H9 (cell line): ENCODE data around the gene LRCOL1. TPM values are rescaled to one million over a fixed set of nuclear protein-coding genes. Genes with fewer than 3 reads are reported as not detected.
A peak's percentile ranks its signal among the peaks of the same experiment; 100 is the strongest.

ENCODE experiments used
- DNase-seq: peaks from one replicate; pipeline ENCODE4 v3.0.0-alpha.2; 2017
- H2AFZ ChIP-seq: one replicate; pipeline ENCODE4 v1.6.1; 2013; ENCODE audit warnings: mild to moderate bottlenecking, low read length, control low read depth, moderate library complexity
- H2AK5ac ChIP-seq: 2 replicates; pipeline ENCODE4 v1.6.1; 2013; ENCODE audit warnings: low read length, control low read depth, mixed read lengths; ENCODE audit not compliant: insufficient read length
- H2BK120ac ChIP-seq: one replicate; pipeline ENCODE4 v1.6.1; 2013; ENCODE audit warnings: low read depth, mild to moderate bottlenecking, low read length, control low read depth, inconsistent platforms; ENCODE audit not compliant: poor library complexity, severe bottlenecking
- H2BK12ac ChIP-seq: 2 replicates; pipeline ENCODE4 v1.6.1; 2013; ENCODE audit warnings: low read length, control low read depth, mixed read lengths, low read depth; ENCODE audit not compliant: insufficient read length
- H2BK15ac ChIP-seq: 2 replicates; pipeline ENCODE4 v1.6.1; 2013; ENCODE audit warnings: low read depth, low read length, control low read depth
- H2BK20ac ChIP-seq: one replicate; pipeline ENCODE4 v1.6.1; 2013; ENCODE audit warnings: low read depth, mild to moderate bottlenecking, low read length, control low read depth, inconsistent platforms; ENCODE audit not compliant: poor library complexity, severe bottlenecking
- H2BK5ac ChIP-seq: 2 replicates; pipeline ENCODE4 v1.6.1; 2013; ENCODE audit warnings: low read length, control low read depth, mixed read lengths; ENCODE audit not compliant: insufficient read length
- H3K14ac ChIP-seq: 2 replicates; pipeline ENCODE4 v1.6.1; 2013; ENCODE audit warnings: low read length, control low read depth; ENCODE audit not compliant: insufficient read depth
- H3K18ac ChIP-seq: 2 replicates; pipeline ENCODE4 v1.6.1; 2013; ENCODE audit warnings: low read depth, mild to moderate bottlenecking, mixed read lengths, low read length, control low read depth; ENCODE audit not compliant: insufficient read length
- H3K23ac ChIP-seq: 2 replicates; pipeline ENCODE4 v1.6.1; 2013; ENCODE audit warnings: low read length, control low read depth, mixed read lengths, low read depth; ENCODE audit not compliant: insufficient read length
- H3K23me2 ChIP-seq: 2 replicates; pipeline ENCODE4 v1.6.1; 2013; ENCODE audit warnings: low read depth, mild to moderate bottlenecking, mixed read lengths, low read length, control low read depth; ENCODE audit not compliant: insufficient read length, poor library complexity, severe bottlenecking
- H3K27ac ChIP-seq: 2 replicates; pipeline ENCODE4 v1.5.1; 2013; ENCODE audit warnings: low read length, control low read depth, mixed read lengths, low read depth; ENCODE audit not compliant: insufficient read length
- H3K27me3 ChIP-seq: 2 replicates; pipeline ENCODE4 v1.6.1; 2013; ENCODE audit warnings: low read length, control low read depth, inconsistent platforms; ENCODE audit not compliant: insufficient read depth
- H3K4ac ChIP-seq: 2 replicates; pipeline ENCODE4 v1.6.1; 2013; ENCODE audit warnings: low read depth, mild to moderate bottlenecking, control low read depth, inconsistent platforms, low read length, moderate library complexity
- H3K4me1 ChIP-seq: 2 replicates; pipeline ENCODE4 v1.6.1; 2013; ENCODE audit warnings: low read length, control low read depth, inconsistent platforms; ENCODE audit not compliant: insufficient read depth
- H3K4me2 ChIP-seq: 2 replicates; pipeline ENCODE4 v1.6.1; 2013; ENCODE audit warnings: low read length, control low read depth, mixed read lengths; ENCODE audit not compliant: insufficient read length, insufficient read depth
- H3K56ac ChIP-seq: 2 replicates; pipeline ENCODE4 v1.6.1; 2013; ENCODE audit warnings: low read depth, mild to moderate bottlenecking, mixed read lengths, low read length, control low read depth; ENCODE audit not compliant: insufficient read length
- H3K79me1 ChIP-seq: 2 replicates; pipeline ENCODE4 v1.6.1; 2013; ENCODE audit warnings: low read depth, mild to moderate bottlenecking, moderate library complexity, low read length, control low read depth, inconsistent platforms; ENCODE audit not compliant: insufficient read depth, poor library complexity, severe bottlenecking
- H3K79me2 ChIP-seq: 2 replicates; pipeline ENCODE4 v1.6.1; 2013; ENCODE audit warnings: low read length, control low read depth, inconsistent platforms; ENCODE audit not compliant: insufficient read depth
- H3K9ac ChIP-seq: 2 replicates; pipeline ENCODE4 v1.6.1; 2013; ENCODE audit warnings: low read length, control low read depth, mixed read lengths; ENCODE audit not compliant: insufficient read length; ENCODE audit errors: extremely low read depth
- H3K9me3 ChIP-seq: one replicate; pipeline ENCODE4 v1.6.1; 2013; ENCODE audit warnings: low read depth, low read length, inconsistent platforms; ENCODE audit not compliant: control insufficient read depth
- H3T11ph ChIP-seq: one replicate; pipeline ENCODE4 v1.6.1; 2013; ENCODE audit warnings: mild to moderate bottlenecking, low read length, control low read depth, inconsistent platforms
- H4K20me1 ChIP-seq: one replicate; pipeline ENCODE4 v1.6.1; 2013; ENCODE audit not compliant: control insufficient read depth, insufficient read length, insufficient read depth
- H4K5ac ChIP-seq: 2 replicates; pipeline ENCODE4 v1.6.1; 2013; ENCODE audit warnings: low read depth, mild to moderate bottlenecking, mixed read lengths, low read length, control low read depth; ENCODE audit not compliant: insufficient read length
- H4K8ac ChIP-seq: replicated peaks from 2 replicates; pipeline ENCODE4 v1.6.1; 2013; ENCODE audit warnings: low read length, control low read depth, mixed read lengths, low read depth; ENCODE audit not compliant: insufficient read length
- H4K91ac ChIP-seq: 2 replicates; pipeline ENCODE4 v1.6.1; 2013; ENCODE audit warnings: low read depth, mild to moderate bottlenecking, moderate library complexity, mixed read lengths, low read length, control low read depth; ENCODE audit not compliant: insufficient read length
- H3K27ac Mint-ChIP-seq, 3 experiments: 2 replicates in 2 of 3; 3 replicates in 1 of 3; pipeline ENCODE4 v1.8.0; 2020 to 2021; ENCODE audit warnings: mixed read lengths in 3 of 3, mild to moderate bottlenecking in 1 of 3, moderate library complexity in 1 of 3
- H3K27me3 Mint-ChIP-seq: 2 replicates; pipeline ENCODE4 v1.8.0; 2021; ENCODE audit warnings: low read depth, mild to moderate bottlenecking, moderate library complexity, mixed read lengths
- H3K36me3 Mint-ChIP-seq, 3 experiments: 2 replicates in 2 of 3; 3 replicates in 1 of 3; pipeline ENCODE4 v1.8.0; 2020 to 2021; ENCODE audit warnings: low read depth in 3 of 3, mixed read lengths in 3 of 3; ENCODE audit not compliant: insufficient read depth in 1 of 3
- H3K4me1 Mint-ChIP-seq, 2 experiments: 2 replicates each; pipeline ENCODE4 v1.8.0; 2020; ENCODE audit warnings: mixed read lengths in 2 of 2
- H3K4me3 Mint-ChIP-seq, 2 experiments: 2 replicates in 1 of 2; 3 replicates in 1 of 2; pipeline ENCODE4 v1.8.0; 2020 to 2021; ENCODE audit warnings: mild to moderate bottlenecking in 2 of 2, mixed read lengths in 2 of 2, moderate library complexity in 1 of 2
- H3K9me3 Mint-ChIP-seq, 2 experiments: 2 replicates in 1 of 2; 3 replicates in 1 of 2; pipeline ENCODE4 v1.8.0; 2020; ENCODE audit warnings: mild to moderate bottlenecking in 2 of 2, mixed read lengths in 2 of 2, moderate library complexity in 1 of 2
- CTCF ChIP-seq: fragments of 200-600 bp; sonication (generic); conservative IDR thresholded peaks from 3 replicates; pipeline ENCODE4 v1.8.0; 2021; ENCODE audit warnings: antibody characterized with exemption, mild to moderate bottlenecking
- WGBS: extraction: QIAGEN DNeasy Blood & Tissue Kit; methylation state at CpG from one replicate; pipeline ENCODE4 v1.1.7; 2013; ENCODE audit warnings: missing lambda C conversion rate, low lambda C conversion rate, mixed read lengths; ENCODE audit not compliant: insufficient read length; ENCODE audit errors: extremely low coverage; 5-methylcytosine and 5-hydroxymethylcytosine counted together
- total RNA-seq: library from RNA; stranded (reverse); gene quantifications from 2 replicates; pipeline ENCODE4 v1.2.1, GENCODE V29; 2021

The LRCOL1 gene
- total RNA-seq, 1 experiment from 2014 or later = not detected

- peaks cover 49% of the 10 kb centered on the region for H3K27me3 Mint-ChIP-seq
- Histone ChIP-seq H2AK5ac (no peak overlapping the region), H3T11ph (no peak overlapping the region), H3K4ac (no peak overlapping the region), H3K14ac (peak overlapping the region; percentile 92; the same call in 1 of the 2 replicates), H3K18ac (no peak overlapping the region), H2BK15ac (no peak overlapping the region), H2BK20ac (no peak overlapping the region), H3K27ac (no peak overlapping the region), H3K4me1 (no peaks in the 10 kb centered on the region), H3K9ac (peak overlapping the region; percentile 3), H3K9me3 (no peaks in the 10 kb centered on the region), H4K5ac (no peak overlapping the region), H3K27me3 (peaks cover 4% of the 10 kb centered on the region; the same call in 1 of the 2 replicates), H3K79me2 (peaks cover 6% of the 10 kb centered on the region; the same call in 1 of the 2 replicates), H2BK12ac (no peak overlapping the region), H2BK5ac (no peak overlapping the region), H3K79me1 (peaks cover 5% of the 10 kb centered on the region), H2AFZ (no peak overlapping the region), H3K23ac (no peak overlapping the region), H3K56ac (no peak overlapping the region), H4K20me1 (no peaks in the 10 kb centered on the region), H3K23me2 (peaks cover 4% of the 10 kb centered on the region), H3K4me2 (peak overlapping the region; percentile 74), H4K91ac (no peak overlapping the region), H2BK120ac (no peak overlapping the region), H4K8ac (no peak overlapping the region)
- peak overlapping the region; percentile 77 to 81 for H3K4me3 Mint-ChIP-seq
- no peak overlapping the region for H3K27ac Mint-ChIP-seq
- peaks cover 0 to 5% of the 10 kb centered on the region in 2 experiments; a peak in 2 of 4 replicates for H3K4me1 Mint-ChIP-seq
- TF ChIP-seq CTCF = peak; percentile 29; the same call in 2 of the 3 replicates
- H3K36me3 Mint-ChIP-seq = peaks cover 3 to 9% (median 4%) of the 10 kb centered on the region in 3 experiments
- no CpG with 5 or more reads among the region's 98 CpGs for WGBS
- no peaks in the 10 kb centered on the region for H3K9me3 Mint-ChIP-seq
- peak; percentile 69 for DNase-seq
Measured at GRCh38 chr12:132559652-132560363, 50.6 kb downstream of the LRCOL1 start.
